HG03521 (cell line): Measurements from ENCODE around the gene B4GAT1.
"Not testable (repeated sequence)": the region's sequence is repeated elsewhere in the genome, so short reads cannot be mapped to it uniquely, and the experiment has no call there.

Experiments
- ATAC-seq: cut with Tn5 transposase; IDR thresholded peaks from one replicate; pipeline ENCODE4 v1.9.1; 2021; ENCODE audit warnings: mild to moderate bottlenecking, moderate library complexity; ENCODE audit not compliant: unreplicated experiment

B4GAT1 gene

DNA sequence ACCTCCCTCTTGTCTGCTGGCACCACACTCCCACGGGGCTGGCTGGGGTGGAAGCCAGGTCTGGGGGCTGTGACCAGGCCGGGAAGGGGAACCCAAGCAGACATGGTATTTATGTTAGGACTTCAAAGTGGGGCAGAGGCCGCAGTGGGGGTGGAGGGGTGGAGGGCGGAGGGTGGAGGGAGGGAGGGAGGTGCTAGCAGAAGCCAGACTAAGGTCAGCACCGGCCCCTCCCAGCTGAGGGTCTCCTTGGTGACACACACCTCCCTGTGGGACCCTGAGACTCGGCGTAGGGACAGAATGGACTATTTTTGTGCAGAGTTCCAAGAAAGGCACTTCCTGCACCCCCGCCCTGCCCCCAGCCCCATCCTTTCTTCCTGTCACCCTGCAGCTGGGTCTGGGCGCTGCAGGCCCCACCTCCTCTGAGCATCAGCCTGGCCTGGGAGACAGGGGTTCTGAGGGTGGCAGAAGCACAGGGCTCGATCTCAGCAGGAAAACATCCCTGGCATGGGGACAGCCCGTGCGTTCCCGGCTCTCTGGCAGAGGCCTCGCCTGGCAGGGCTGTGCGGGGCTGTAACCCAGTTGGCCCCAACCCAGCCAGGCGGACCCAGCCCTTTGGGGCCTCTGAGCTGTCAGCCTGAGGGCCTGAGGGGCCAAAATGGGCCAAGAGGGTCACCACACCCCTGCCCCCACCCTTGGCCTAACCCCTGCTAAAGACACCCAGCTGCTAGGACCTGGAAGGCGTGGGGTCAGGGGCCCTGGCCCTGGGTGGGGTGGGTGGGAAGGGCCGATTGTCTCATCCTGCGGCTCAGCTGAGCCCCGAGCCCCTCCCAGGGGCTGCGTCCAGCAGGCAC lies 20.9 kb downstream of the B4GAT1 start:
- ATAC-seq, result no peak

DNA sequence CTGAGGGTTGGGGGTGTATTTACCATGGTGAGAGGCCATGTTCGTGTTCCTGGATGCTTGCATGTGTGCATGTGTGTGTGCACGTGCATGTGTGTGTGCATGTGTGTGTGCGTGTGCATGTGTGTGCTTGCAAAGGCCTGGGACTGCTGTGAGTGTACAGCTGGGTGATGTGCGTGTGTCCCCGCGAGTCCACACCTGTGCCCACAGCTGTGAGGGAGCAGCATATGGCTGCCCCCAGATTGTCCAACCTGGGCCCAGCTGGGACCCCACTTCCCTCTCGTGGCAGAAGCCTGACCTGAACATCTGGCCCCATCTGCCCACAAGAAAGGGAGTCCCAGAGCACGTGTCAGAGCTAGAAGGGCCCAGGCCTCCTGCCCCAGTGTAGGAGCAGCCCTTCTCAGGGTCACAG lies 22.2 kb downstream of the B4GAT1 start:
- no peak for ATAC-seq

DNA sequence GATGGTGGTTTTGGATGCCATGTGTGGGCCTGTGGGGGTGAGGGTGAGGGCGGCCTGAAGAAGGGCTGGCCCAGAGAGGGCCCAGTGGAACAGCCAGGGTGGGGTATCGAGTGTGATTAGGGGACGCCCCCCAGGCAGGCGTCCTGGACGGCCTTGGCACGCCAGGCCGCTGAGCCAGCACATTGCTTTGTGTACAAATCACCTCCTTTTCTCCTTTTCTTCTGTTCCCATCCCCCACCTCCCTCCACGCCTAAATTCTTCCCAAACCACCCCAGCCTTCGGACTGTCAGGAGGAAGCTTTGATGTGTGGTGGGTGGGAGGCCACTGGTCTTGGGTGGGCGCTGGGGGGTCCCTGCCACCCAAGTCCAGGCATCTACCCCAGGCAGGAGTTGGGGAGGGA lies 22.8 kb downstream of the B4GAT1 start:
- no peak for ATAC-seq

GRCh38 chr11:66323684-66324083 lies 23.7 kb downstream of the B4GAT1 start:
- ATAC-seq, result no peak

DNA sequence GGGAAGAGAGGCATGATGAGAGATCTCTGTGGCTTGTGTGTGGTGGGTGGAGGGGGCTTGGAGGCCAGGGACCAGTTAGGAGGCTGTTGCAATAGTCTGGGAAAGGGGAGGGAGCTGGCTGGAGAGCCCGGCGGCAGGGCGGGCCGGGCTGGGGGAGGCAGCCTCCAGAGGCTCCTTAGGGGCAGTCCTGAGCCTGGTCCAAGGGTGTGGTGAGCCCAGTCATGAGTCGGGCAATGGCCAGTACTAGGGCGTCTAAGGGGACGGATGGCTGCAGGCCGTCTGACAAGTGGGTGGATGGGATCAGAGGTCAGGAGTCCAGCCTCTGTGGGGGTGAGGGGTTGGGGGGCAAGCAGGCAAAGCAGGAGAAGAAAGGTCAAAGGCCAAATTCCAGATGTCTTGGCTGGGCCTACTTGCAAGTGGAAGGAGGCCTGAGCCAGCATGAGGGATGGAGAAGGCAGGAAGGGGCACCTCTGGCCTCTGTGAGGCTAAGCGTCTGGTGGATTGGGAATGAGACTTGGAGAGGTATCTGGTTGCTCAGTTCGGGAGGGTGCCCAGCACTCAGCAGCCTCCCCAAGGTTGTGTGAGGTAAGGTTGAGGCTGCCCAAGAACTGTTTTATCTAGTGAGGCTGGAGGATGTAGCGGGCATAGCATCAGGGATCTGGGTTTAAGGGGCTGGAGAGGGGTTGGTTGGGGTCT lies 24.5 kb downstream of the B4GAT1 start:
- ATAC-seq, result no peak

- no peak for ATAC-seq
Observed at GRCh38 chr11:66321606-66322005, 25.8 kb downstream of the B4GAT1 start.

GRCh38 chr11:66320748-66321147 lies 26.7 kb downstream of the B4GAT1 start:
- ATAC-seq, result not testable (repeated sequence)

- not testable (repeated sequence) for ATAC-seq
Observed at GRCh38 chr11:66320289-66320688, 27.1 kb downstream of the B4GAT1 start.

DNA sequence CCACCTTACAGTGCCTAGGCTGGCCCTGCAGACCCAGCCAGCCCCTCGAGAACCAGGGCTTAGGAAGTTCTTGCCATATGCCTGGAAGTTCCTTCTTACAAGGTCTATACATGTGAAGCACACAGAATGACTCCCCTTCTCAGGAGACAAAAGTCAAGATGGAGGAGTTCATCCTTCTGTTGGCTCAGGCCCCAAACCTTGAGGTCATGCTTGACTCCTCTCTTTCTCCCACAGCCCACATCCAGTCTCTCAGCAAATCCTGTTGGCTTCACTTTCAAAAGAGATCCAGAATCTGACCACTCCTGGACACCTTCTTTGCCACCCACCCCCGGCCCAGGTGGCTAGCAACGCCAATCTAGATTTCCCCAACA lies 28.8 kb downstream of the B4GAT1 start:
- ATAC-seq, result no peak

DNA sequence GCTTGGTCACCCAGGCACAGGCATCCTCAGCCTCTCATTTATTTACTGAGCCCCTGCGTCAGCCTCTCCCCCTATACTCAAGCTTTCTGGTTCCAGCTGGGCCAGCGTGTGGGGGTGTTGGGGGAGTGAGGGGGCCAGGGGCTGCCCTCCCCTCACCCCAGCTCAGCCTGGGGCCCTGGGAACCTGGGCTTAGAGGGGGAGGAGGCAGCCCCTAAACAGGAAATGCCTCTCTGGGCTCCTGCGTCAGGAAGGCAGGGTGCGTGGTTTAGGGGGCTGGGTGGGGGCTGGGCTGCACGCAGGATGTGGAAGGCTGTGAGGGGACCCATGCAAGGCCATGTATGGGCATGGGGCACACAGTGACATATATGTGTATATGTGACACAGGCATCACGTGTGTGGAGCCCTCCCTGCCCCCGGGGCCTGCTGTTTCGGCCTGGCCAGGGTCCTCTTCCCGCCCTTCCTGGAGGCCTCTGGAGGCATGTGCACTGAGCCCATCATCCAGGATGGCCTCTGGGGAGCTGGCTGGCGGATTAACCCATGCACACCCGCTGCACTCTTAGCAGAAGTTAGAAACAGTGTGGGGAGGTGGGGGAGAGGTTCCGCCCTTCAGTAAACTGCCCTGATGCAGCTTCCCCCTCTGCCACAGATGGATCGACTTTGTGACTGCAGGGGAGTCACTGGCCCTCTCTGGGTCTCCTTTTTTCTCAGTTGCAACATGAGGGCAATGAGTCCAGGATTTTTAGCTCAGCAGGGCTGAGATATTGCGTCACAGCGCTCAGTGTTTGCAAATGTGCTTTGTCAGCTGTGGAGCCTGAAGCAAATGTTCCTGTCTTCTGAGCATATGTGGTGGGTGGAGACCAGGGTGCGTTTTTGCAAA lies 29.5 kb downstream of the B4GAT1 start:
- no peak for ATAC-seq

DNA sequence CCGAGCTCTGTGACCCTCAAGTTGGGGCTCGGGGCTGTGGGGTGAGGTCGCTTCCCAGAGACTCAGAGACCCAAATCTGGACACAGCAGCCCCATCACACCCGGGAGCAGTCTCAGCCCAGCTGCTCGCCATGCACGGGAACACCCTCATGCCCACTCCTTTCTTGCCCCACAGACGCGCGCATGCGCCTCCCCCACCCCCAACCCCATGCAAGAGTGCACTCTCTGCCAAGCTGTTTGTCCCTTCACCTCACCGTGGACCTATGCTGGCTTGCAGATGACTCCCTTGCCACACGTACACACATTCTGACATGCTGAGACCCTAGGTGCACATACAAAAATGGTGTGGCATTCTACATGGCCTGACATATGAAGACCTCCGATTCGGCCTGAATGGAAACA lies 30.1 kb downstream of the B4GAT1 start:
- ATAC-seq, result no peak

DNA sequence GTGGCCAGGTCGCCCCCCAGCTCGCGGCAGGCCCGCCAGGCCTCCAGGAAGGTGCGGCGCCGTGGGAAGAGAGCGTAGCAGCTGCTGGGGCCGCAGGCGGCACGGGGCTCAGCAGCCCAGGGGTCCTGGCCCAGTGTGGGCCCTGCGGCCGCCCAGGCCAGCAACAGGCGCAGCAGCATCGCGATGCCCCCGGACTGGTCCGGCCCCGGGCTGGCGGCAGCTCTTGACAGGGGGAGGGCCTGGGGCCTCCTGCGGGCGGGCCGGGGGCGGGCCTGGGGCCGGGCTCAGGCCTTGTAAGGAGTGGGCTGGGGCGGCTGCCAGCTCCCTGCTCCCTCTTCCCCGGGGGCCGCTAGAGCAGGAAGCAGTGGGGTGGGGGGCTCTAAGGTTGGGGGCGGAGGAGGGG lies 30.6 kb downstream of the B4GAT1 start, which contains the start of gene CD248:
TSS of gene CD248 (minus strand) at position 196 of the 403 bp plus-strand sequence. CDS start at position 179, 17 bp downstream.
- ATAC-seq, result no peak

- no peak for ATAC-seq
Observed at GRCh38 chr11:66315921-66316811, 31.3 kb downstream of the B4GAT1 start.

- ATAC-seq, result no peak
Observed at GRCh38 chr11:66315498-66315885, 31.9 kb downstream of the B4GAT1 start.

DNA sequence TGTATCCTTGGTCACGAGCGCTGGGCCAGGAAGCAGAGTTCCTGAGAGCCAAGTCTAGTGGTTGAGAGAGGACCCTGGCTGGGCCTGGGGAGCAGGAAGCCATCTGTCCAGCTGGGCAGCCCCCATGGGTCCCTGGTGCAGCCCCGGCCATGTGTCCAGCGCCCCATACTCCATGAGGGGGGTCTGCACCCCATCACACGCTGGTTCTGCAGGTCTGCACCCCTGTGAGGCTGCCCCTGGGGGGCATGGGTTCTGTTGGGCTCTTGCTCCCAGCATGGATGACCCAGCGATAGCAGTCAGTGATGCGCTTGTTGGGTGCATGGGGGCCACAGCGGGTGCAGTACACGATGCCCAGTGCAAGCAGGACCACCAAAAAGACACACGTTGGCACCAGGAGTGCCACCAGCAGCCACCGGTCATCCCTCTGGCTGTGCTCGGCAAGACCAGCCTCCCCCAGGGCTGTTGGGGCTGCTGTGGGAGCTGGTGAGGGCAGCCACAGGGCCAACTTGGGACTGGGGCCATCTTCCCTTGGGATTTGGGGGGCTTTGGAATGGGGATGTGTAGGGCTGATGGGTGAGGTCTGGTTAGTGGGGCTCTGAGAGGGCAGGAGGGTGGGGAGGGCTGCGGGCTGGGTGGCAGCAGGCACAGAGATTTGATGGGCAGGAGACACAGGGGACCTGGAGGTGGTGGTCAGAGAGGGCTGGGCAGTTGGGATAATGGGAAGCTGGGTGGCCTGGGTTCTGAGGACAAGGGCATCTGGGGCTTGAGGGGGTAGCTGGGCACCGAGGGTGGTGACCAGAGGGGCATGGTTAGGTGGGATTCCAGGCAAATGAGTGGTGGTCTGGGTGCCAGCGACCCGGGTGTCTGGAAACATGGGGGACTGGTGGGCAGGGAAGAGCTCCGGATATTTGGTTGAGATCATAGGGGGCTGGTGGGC lies 32.6 kb downstream of the B4GAT1 start:
- ATAC-seq, result no peak

- no peak for ATAC-seq
Observed at GRCh38 chr11:66314186-66314501, 33.3 kb downstream of the B4GAT1 start.

- no peak for ATAC-seq
Observed at GRCh38 chr11:66313321-66314185, 33.9 kb downstream of the B4GAT1 start.

- peak; percentile 62 for ATAC-seq
Observed at GRCh38 chr11:66312549-66313320, 34.7 kb downstream of the B4GAT1 start.
